IMR-90 (cell line): ENCODE measurements around the gene APOL2. TPM values are rescaled to one million over a fixed set of nuclear protein-coding genes. Genes with fewer than 3 reads are reported as not detected.

Experiments used
- ATAC-seq: fragments of 200-7000 bp; cut with Tn5 transposase; 2 replicates; pipeline ENCODE4 v1.9.1; 2020; ENCODE audit warnings: low read depth, mild to moderate bottlenecking, moderate library complexity
- BruUV-seq: library from RNA; stranded (reverse); fragments of 400-500 nt; replicated peaks from 2 replicates; lab custom pipeline; 2021; lab: Mats Ljungman, UMichigan
- CTCF ChIA-PET: fragments of 300-600 bp; formaldehyde crosslinking; extraction: SDS; loops from one replicate; lab custom pipeline; 2021; ENCODE audit warnings: antibody characterized with exemption; lab: Yijun Ruan, JAX
- POLR2A ChIA-PET: fragments of 300-600 bp; sonication (Branson Sonifier 250); formaldehyde crosslinking; loops from one replicate; lab custom pipeline; 2022; ENCODE audit warnings: antibody characterized with exemption; ENCODE audit not compliant: unreplicated experiment; lab: Charles Lee
- DNase-seq: peaks from one replicate; pipeline ENCODE4 v3.0.0; 2013
- H2AFZ ChIP-seq: replicated peaks from 2 replicates; pipeline ENCODE3; 2013; ENCODE audit warnings: low read length, mild to moderate bottlenecking; ENCODE audit not compliant: poor library complexity
- H2AK5ac ChIP-seq: 2 replicates; pipeline ENCODE4 v1.6.1; 2013; ENCODE audit warnings: low read depth, low read length, inconsistent platforms
- H2AK9ac ChIP-seq: replicated peaks from 2 replicates; pipeline ENCODE3; 2013; ENCODE audit warnings: mild to moderate bottlenecking, low read depth, low read length, moderate library complexity; ENCODE audit not compliant: poor library complexity
- H2BK120ac ChIP-seq: 2 replicates; pipeline ENCODE4 v1.6.1; 2013; ENCODE audit warnings: low read depth, low read length, inconsistent platforms
- H2BK15ac ChIP-seq: 3 replicates; pipeline ENCODE4 v1.6.1; 2013; ENCODE audit warnings: low read depth, low read length, inconsistent platforms
- H2BK20ac ChIP-seq: 2 replicates; pipeline ENCODE4 v1.6.1; 2013; ENCODE audit warnings: low read depth, mild to moderate bottlenecking, inconsistent platforms, low read length, moderate library complexity
- H2BK5ac ChIP-seq: 2 replicates; pipeline ENCODE4 v1.6.1; 2013; ENCODE audit warnings: mild to moderate bottlenecking, low read depth, low read length, inconsistent platforms; ENCODE audit not compliant: poor library complexity, severe bottlenecking
- H3K14ac ChIP-seq: replicated peaks from 2 replicates; pipeline ENCODE4 v1.6.1; 2013; ENCODE audit warnings: low read depth, low read length, inconsistent platforms
- H3K18ac ChIP-seq: 2 replicates; pipeline ENCODE4 v1.6.1; 2013; ENCODE audit warnings: low read depth, low read length, control low read depth
- H3K23ac ChIP-seq: 2 replicates; pipeline ENCODE4 v1.6.1; 2013; ENCODE audit warnings: low read depth, low read length, inconsistent platforms
- H3K27ac ChIP-seq: 2 replicates; pipeline ENCODE4 v1.5.1; 2013; ENCODE audit warnings: mild to moderate bottlenecking, control low read depth, low read length; ENCODE audit not compliant: insufficient read depth
- H3K27me3 ChIP-seq: 2 replicates; pipeline ENCODE4 v1.6.1; 2013; ENCODE audit warnings: low read length; ENCODE audit not compliant: control insufficient read depth, insufficient read depth
- H3K36me3 ChIP-seq: 2 replicates; pipeline ENCODE4 v1.6.1; 2013; ENCODE audit warnings: low read length, mixed read lengths; ENCODE audit not compliant: control insufficient read depth, insufficient read depth
- H3K4ac ChIP-seq: 2 replicates; pipeline ENCODE4 v1.6.1; 2013; ENCODE audit warnings: low read depth, low read length, inconsistent platforms
- H3K4me1 ChIP-seq: 2 replicates; pipeline ENCODE4 v1.6.1; 2013; ENCODE audit warnings: low read length, mixed read lengths; ENCODE audit not compliant: control insufficient read depth, insufficient read depth
- H3K4me2 ChIP-seq: 2 replicates; pipeline ENCODE4 v1.6.1; 2013; ENCODE audit warnings: low read depth, mild to moderate bottlenecking, control low read depth, low read length, moderate library complexity
- H3K4me3 ChIP-seq: 2 replicates; pipeline ENCODE4 v1.5.1; 2013; ENCODE audit warnings: low read depth, mild to moderate bottlenecking, control low read depth, low read length, moderate library complexity; ENCODE audit not compliant: insufficient read depth
- H3K56ac ChIP-seq: 2 replicates; pipeline ENCODE4 v1.6.1; 2013; ENCODE audit warnings: low read length, inconsistent platforms; ENCODE audit not compliant: insufficient read depth; ENCODE audit errors: extremely low read depth
- H3K79me1 ChIP-seq, 2 experiments: 2 replicates each; pipeline ENCODE4 v1.6.1; 2013; ENCODE audit warnings: low read length in 2 of 2, inconsistent platforms in 1 of 2, low read depth in 1 of 2
- H3K9ac ChIP-seq: 2 replicates; pipeline ENCODE4 v1.6.1; 2013; ENCODE audit warnings: low read depth, low read length, control low read depth
- H3K9me1 ChIP-seq: 2 replicates; pipeline ENCODE4 v1.6.1; 2013; ENCODE audit warnings: low read length, inconsistent platforms; ENCODE audit not compliant: insufficient read depth
- H3K9me3 ChIP-seq: 2 replicates; pipeline ENCODE4 v1.6.1; 2013; ENCODE audit warnings: low read length; ENCODE audit not compliant: control insufficient read depth, insufficient read depth
- H4K20me1 ChIP-seq: 2 replicates; pipeline ENCODE4 v1.6.1; 2013; ENCODE audit warnings: low read length, inconsistent platforms; ENCODE audit not compliant: insufficient read depth
- H4K5ac ChIP-seq: 2 replicates; pipeline ENCODE4 v1.6.1; 2013; ENCODE audit warnings: mild to moderate bottlenecking, low read depth, low read length, control low read depth
- H4K8ac ChIP-seq, 2 experiments: 2 replicates each; pipeline ENCODE4 v1.6.1; 2013; ENCODE audit warnings: low read depth in 2 of 2, low read length in 2 of 2, control low read depth in 1 of 2, inconsistent platforms in 1 of 2
- H4K91ac ChIP-seq: 2 replicates; pipeline ENCODE4 v1.6.1; 2013; ENCODE audit warnings: low read depth, low read length, inconsistent platforms; ENCODE audit not compliant: insufficient read depth
- CEBPB ChIP-seq: IDR thresholded peaks from 2 replicates; pipeline ENCODE4 v1.6.1; 2012; ENCODE audit warnings: low read depth, low read length, improper control_type of control experiment
- RCOR1 ChIP-seq: IDR thresholded peaks from 2 replicates; pipeline ENCODE4 v1.6.1; 2012; ENCODE audit warnings: mild to moderate bottlenecking, low read length, improper control_type of control experiment; ENCODE audit not compliant: insufficient replicate concordance
- WGBS, 2 experiments: methylation state at CpG; one replicate each; pipeline versions ENCODE4 v1.1.5 to v1.1.7; 2013; ENCODE audit warnings: missing lambda C conversion rate in 2 of 2; ENCODE audit not compliant: insufficient read length in 1 of 2; ENCODE audit errors: extremely low coverage in 2 of 2; 5-methylcytosine and 5-hydroxymethylcytosine counted together
- dilution Hi-C: fragments of 300-500 bp; cut with HindIII; formaldehyde crosslinking; loops from one replicate; pipeline ENCODE4 v1.14.3; 2018; ENCODE audit warnings: low sequenced_read_pairs; ENCODE audit not compliant: unreplicated experiment
- in situ Hi-C: fragments of 300-500 bp; cut with MboI; formaldehyde crosslinking; loops from 3 replicates; pipeline ENCODE4 v1.14.3; 2019; ENCODE audit warnings: low sequenced_read_pairs, inconsistent platforms, mixed read lengths
- intact Hi-C: fragments of 100-400 bp; cut with micrococcal nuclease; formaldehyde crosslinking; loops from 2 replicates; pipeline ENCODE4 v1.10.0; 2022
- microRNA-seq, 2 experiments: library from miRNA; stranded (forward) in 1 of 2; unstranded in 1 of 2; fragments of 10-50 nt in 1 of 2; fragments of <30 nt in 1 of 2; gene quantifications in 1 of 2; microRNA quantifications in 1 of 2; one replicate each; pipeline versions ENCODE3 to v1.1.0; 2013 to 2020; ENCODE audit not compliant: insufficient read depth in 1 of 2, insufficient read length in 1 of 2, unreplicated experiment in 1 of 2
- polyA plus RNA-seq, 3 experiments: library from polyadenylated mRNA; depleted of rRNA; stranded (reverse); fragments of >200 nt; gene quantifications; 2 replicates each; pipeline ENCODE4 v1.2.3, GENCODE V29; 2012; ENCODE audit warnings: low replicate concordance in 1 of 3
- small RNA-seq, 5 experiments: library from RNA; depleted of rRNA; stranded (forward); fragments of <200 nt; gene quantifications; one replicate each; pipeline ENCODE3, GENCODE V24; 2012
- total RNA-seq: library from RNA; depleted of rRNA; stranded (reverse); fragments of >200 nt; gene quantifications from 2 replicates; pipeline ENCODE4 v1.2.3, GENCODE V29; 2012; rRNA removed

APOL2 gene
- total and polyA plus RNA-seq, 2 of the 4 experiments (the other 2 are of a cell fraction) = 13.1 to 57.5 TPM

GRCh38 chr22:36177160-36177559 lies 62.2 kb downstream of the APOL2 start:
- ChIA-PET CTCF (no interaction called here), POLR2A (no interaction called here)
- no peaks in the 10 kb centered on the region for H3K4me1 ChIP-seq
- H2BK5ac ChIP-seq = no peak overlapping the region
- H3K18ac ChIP-seq = no peak overlapping the region
- H2AFZ ChIP-seq = no peak overlapping the region
- no peak overlapping the region for H4K8ac ChIP-seq
- ATAC-seq (no peak), DNase-seq (no peak)
- no peak overlapping the region for H3K27ac ChIP-seq
- H3K4me2 ChIP-seq = no peak overlapping the region
- dilution Hi-C loops = no loop called here
- no peak overlapping the region for H2BK120ac ChIP-seq
- no peak overlapping the region for H3K56ac ChIP-seq
- TF ChIP-seq CEBPB (no peak), RCOR1 (no peak)
- no TSS peak for BruUV-seq
- H2AK9ac ChIP-seq = no peak overlapping the region
- peaks cover 9% of the 10 kb centered on the region for H3K27me3 ChIP-seq
- H3K9me1 ChIP-seq = no peaks in the 10 kb centered on the region
- H2BK20ac ChIP-seq = no peak overlapping the region
- no peak overlapping the region for H3K9ac ChIP-seq
- H3K9me3 ChIP-seq = no peaks in the 10 kb centered on the region
- no peak overlapping the region for H2AK5ac ChIP-seq
- no peaks in the 10 kb centered on the region for H3K79me1 ChIP-seq
- no peak overlapping the region for H3K23ac ChIP-seq
- H4K5ac ChIP-seq = no peak overlapping the region
- no CpG with 5 or more reads among the region's 3 CpGs for WGBS, 2 experiments
- no peak overlapping the region for H3K4ac ChIP-seq
- in situ Hi-C loops = no loop called here
- H2BK15ac ChIP-seq = no peak overlapping the region
- no peak overlapping the region for H3K4me3 ChIP-seq
- no peak overlapping the region for H3K14ac ChIP-seq
- intact Hi-C loops = no loop called here
- no peak overlapping the region for H4K91ac ChIP-seq
- H3K36me3 ChIP-seq = no peaks in the 10 kb centered on the region
- H4K20me1 ChIP-seq = no peaks in the 10 kb centered on the region

Small RNA genes lying within 50 kb of the gene (microRNA-seq; reads per million reads assigned to microRNA genes)
- gene MIR6819 = 1.5 to 2.1 reads per million in 2 experiments

Small RNA genes lying within 50 kb of the gene (small RNA-seq; reads per million reads assigned to genes)
- 0 reads per million in 5 experiments for gene MIR6819

Other genes starting within 250 kb of the APOL2 start
- gene RBFOX2, start 210.7 kb downstream of the APOL2 start, total RNA-seq = 178 and 227 TPM in 2 replicates
- 146 and 151 TPM in 2 replicates for gene RBFOX2, start 210.7 kb downstream of the APOL2 start, polyA plus RNA-seq (2012; rRNA removed)
- 1.7 and 2.3 TPM in 2 replicates for gene APOL3, start 78.8 kb downstream of the APOL2 start, total RNA-seq
- gene APOL3, start 78.8 kb downstream of the APOL2 start, polyA plus RNA-seq (2012; rRNA removed) = 0.72 and 1.4 TPM in 2 replicates
- not detected in 2 replicates for gene APOL4, start 37.7 kb downstream of the APOL2 start, total RNA-seq
- gene APOL4, start 37.7 kb downstream of the APOL2 start, polyA plus RNA-seq (2012; rRNA removed) = 0.07 TPM in 1 of 2 replicates, not detected in the other
- 0.36 and 0.56 TPM in 2 replicates for gene APOL1, start 13.6 kb upstream of the APOL2 start, total RNA-seq
- gene APOL1, start 13.6 kb upstream of the APOL2 start, polyA plus RNA-seq (2012; rRNA removed) = 0.69 and 0.77 TPM in 2 replicates
- 554 and 783 TPM in 2 replicates for gene MYH9, start 148.4 kb upstream of the APOL2 start, total RNA-seq
- gene MYH9, start 148.4 kb upstream of the APOL2 start, polyA plus RNA-seq (2012; rRNA removed) = 475 and 507 TPM in 2 replicates
- 49.6 and 51.7 TPM in 2 replicates for gene TXN2, start 242.1 kb upstream of the APOL2 start, total RNA-seq
- 166 and 175 TPM in 2 replicates for gene TXN2, start 242.1 kb upstream of the APOL2 start, polyA plus RNA-seq (2012; rRNA removed)